CD4-positive, alpha-beta T cell treated with Interleukin-10 for 1 hour (primary cell): Measurements from ENCODE around the gene KCNH8.

Experiments
- DNase-seq: peaks from one replicate; pipeline ENCODE4 v3.0.0-alpha.2; 2020

Gene KCNH8

GRCh38 chr3:19394946-19395345, 246.6 kb downstream of the KCNH8 start:
- DNase-seq, result no peak

GRCh38 chr3:19396726-19397125, 248.4 kb downstream of the KCNH8 start:
- no peak for DNase-seq

- no peak for DNase-seq
Observed at GRCh38 chr3:19399356-19399755, 251.0 kb downstream of the KCNH8 start.

- DNase-seq, result no peak
Observed at GRCh38 chr3:19399836-19400235, 251.5 kb downstream of the KCNH8 start.

- DNase-seq, result no peak
Observed at GRCh38 chr3:19420159-19420558, 271.8 kb downstream of the KCNH8 start.

- DNase-seq, result no peak
Observed at GRCh38 chr3:19425825-19426224, 277.5 kb downstream of the KCNH8 start.

GRCh38 chr3:19427422-19428149, 279.3 kb downstream of the KCNH8 start:
- DNase-seq, result no peak

GRCh38 chr3:19428729-19429128, 280.4 kb downstream of the KCNH8 start:
- DNase-seq, result no peak

GRCh38 chr3:19432669-19433068, 284.4 kb downstream of the KCNH8 start:
- no peak for DNase-seq

GRCh38 chr3:19436746-19437145, 288.4 kb downstream of the KCNH8 start:
- DNase-seq, result no peak

- DNase-seq, result no peak
Observed at GRCh38 chr3:19439944-19440343, 291.6 kb downstream of the KCNH8 start.

- no peak for DNase-seq
Observed at GRCh38 chr3:19446138-19446537, 297.8 kb downstream of the KCNH8 start.

GRCh38 chr3:19446687-19447086, 298.4 kb downstream of the KCNH8 start:
- DNase-seq, result no peak

GRCh38 chr3:19455546-19455945, 307.2 kb downstream of the KCNH8 start:
- DNase-seq, result no peak

- DNase-seq, result no peak
Observed at GRCh38 chr3:19456738-19457137, 308.4 kb downstream of the KCNH8 start.

GRCh38 chr3:19457449-19457848, 309.1 kb downstream of the KCNH8 start:
- DNase-seq, result no peak

- DNase-seq, result no peak
Observed at GRCh38 chr3:19467761-19468160, 319.5 kb downstream of the KCNH8 start.

- DNase-seq, result no peak
Observed at GRCh38 chr3:19471138-19471537, 322.8 kb downstream of the KCNH8 start.

GRCh38 chr3:19473971-19474580, 325.8 kb downstream of the KCNH8 start:
- no peak for DNase-seq

GRCh38 chr3:19476281-19476680, 328.0 kb downstream of the KCNH8 start:
- DNase-seq, result no peak

- DNase-seq, result no peak
Observed at GRCh38 chr3:19485267-19485666, 337.0 kb downstream of the KCNH8 start.

- DNase-seq, result no peak
Observed at GRCh38 chr3:19487386-19487785, 339.1 kb downstream of the KCNH8 start.

- no peak for DNase-seq
Observed at GRCh38 chr3:19488939-19489338, 340.6 kb downstream of the KCNH8 start.

GRCh38 chr3:19489936-19490335, 341.6 kb downstream of the KCNH8 start:
- no peak for DNase-seq

GRCh38 chr3:19506171-19506570, 357.9 kb downstream of the KCNH8 start:
- DNase-seq, result no peak
